HG03432 (cell line): ENCODE measurements around the gene NR1D1.
A peak's percentile ranks its signal among the peaks of the same experiment; 100 is the strongest.

Experiments used
- ATAC-seq: cut with Tn5 transposase; IDR thresholded peaks from one replicate; pipeline ENCODE4 v1.9.1; 2021; ENCODE audit warnings: mild to moderate bottlenecking, moderate library complexity; ENCODE audit not compliant: unreplicated experiment

Gene NR1D1

GRCh38 chr17:40097931-40098845, 2.2 kb downstream of the NR1D1 start:
- no peak for ATAC-seq

GRCh38 chr17:40097087-40097486, 3.3 kb downstream of the NR1D1 start:
- no peak for ATAC-seq

- ATAC-seq, result peak; percentile 47
These were observed 4.2 kb downstream of the NR1D1 start for GRCh38 chr17:40095944-40096791.

DNA sequence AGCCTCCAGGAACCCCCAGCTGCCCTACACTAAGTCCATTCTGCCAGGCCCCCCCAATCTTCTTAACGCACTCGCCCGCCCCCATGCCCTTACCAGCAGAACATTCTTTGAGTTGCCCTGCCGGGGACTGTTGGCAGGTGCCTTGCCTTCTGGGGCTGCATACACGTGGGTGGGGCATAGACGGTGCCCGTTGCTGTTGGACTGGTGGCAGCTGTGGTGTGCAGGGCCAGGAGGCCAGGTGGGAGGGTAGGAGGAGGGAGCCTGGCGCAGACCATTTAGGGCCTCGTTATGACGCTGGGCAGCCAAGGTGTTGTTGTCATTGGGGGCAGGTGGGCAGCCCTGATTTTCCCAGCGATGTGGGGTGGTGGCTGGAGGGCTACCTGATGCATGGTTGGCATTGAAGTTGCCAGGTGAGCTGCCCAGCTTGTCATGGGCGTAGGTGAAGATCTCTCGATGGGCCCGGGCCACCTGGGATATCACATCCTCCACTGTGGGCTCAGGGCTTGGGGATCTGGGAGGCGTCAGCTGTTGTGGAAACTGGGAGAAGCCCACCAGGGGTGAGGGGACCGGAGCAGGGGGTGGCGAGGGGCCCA, 4.9 kb downstream of the NR1D1 start:
- ATAC-seq, result no peak

DNA sequence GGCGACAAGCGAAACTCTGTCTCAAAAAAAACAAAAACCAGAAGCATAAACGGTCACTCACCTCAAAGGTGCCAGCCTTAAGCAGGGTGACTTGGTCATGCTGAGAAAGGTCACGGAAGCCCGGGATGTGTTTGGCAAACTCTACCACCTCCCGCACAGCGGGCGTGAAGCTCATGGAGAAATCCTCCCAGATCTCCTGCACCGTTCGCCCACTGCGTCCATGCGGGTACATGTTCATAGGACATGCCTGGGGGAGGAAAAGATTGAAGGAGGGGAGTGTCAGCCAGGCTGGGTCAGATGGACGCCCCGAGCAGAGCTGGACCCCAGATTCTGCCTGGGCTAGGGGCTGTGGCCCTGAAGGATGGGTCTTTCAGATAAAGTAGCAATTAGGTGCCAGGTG, 5.5 kb downstream of the NR1D1 start:
- no peak for ATAC-seq

DNA sequence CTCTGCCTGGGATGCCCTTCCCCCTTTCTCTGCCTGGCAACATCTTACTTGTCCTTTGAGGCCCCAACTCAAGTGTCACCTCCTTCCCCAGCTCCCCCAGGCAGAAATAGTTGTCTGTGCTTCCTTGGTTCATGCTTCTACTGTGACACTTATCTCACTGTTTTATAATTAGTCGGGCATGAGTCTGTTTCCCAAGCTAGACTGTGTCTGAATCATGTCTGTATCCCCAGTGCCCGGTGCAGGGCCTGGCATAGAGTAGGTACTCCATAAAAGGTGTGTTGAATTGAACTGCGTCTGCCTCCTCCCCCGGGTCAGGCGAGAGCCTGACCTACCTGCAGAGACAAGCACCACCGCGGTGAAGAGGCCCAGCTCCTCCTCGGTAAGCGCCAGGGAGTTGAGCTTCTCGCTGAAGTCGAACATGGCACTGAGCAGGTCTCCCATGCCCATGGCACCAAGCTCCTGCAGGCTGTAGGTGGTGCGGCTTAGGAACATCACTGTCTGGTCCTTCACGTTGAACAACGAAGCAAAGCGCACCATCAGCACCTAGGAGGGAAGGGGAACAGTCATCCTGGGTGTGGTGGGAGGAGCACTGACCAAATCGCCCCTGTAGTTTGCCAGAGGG, 6.7 kb downstream of the NR1D1 start:
- no peak for ATAC-seq

DNA sequence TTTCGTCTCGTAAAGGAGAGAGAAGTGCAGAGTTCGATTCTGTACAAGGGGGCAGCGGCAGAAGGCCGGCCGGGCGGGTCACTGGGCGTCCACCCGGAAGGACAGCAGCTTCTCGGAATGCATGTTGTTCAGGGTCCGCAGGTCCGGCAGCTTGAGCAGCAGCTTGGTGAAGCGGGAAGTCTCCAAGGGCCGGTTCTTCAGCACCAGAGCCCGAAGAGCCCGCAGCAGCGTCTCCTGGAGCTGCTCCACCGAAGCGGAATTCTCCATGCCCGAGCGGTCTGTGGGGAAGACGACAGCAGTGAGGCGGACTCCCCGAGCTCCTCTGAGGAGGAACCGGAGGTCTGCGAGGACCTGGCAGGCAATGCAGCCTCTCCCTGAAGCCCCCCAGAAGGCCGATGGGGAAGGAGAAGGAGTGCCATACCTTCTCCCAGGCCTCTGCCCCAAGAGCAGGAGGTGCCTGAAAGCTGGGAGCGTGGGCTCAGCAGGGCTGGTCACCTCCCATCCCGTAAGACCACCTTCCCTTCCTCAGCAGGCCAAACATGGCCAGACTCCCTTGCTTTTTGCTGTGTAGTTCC, 7.3 kb downstream of the NR1D1 start:
- no peak for ATAC-seq

- ATAC-seq, result no peak
These were observed 7.8 kb downstream of the NR1D1 start for GRCh38 chr17:40092581-40092980.

DNA sequence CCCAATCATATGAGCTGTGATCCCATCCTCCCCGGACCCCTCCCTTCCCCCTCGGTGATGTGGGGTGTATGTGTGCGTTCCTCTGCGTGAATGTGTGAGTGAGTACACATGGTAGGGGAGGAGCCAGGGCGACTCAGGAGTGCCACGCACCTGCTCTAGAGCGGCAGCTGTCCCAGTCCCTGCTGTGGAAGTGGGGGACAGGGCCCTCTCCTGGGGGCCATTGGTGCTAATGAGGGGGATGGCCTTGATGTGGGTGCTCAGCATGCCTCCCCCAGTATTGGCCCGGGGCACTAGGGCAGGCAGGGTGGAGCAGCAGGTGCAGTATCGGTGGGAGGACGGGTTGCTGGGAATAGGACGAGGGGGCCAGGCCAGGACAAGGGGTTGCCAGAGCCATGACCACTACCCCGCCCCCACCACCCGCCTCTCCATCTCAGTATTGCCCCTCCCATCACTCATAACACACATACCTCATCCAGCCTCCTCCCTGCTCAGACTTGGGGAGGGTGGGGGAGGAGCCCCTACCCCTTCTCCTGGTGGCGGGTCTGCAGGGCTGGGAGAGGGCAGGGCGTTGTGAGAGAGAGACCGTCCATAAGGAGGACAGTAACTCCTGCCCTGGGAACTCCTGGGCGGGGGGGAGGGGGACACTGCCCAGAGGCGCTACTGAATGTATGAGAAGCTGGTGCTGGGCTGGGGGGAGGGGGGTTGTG, 8.5 kb downstream of the NR1D1 start:
- ATAC-seq, result no peak

DNA sequence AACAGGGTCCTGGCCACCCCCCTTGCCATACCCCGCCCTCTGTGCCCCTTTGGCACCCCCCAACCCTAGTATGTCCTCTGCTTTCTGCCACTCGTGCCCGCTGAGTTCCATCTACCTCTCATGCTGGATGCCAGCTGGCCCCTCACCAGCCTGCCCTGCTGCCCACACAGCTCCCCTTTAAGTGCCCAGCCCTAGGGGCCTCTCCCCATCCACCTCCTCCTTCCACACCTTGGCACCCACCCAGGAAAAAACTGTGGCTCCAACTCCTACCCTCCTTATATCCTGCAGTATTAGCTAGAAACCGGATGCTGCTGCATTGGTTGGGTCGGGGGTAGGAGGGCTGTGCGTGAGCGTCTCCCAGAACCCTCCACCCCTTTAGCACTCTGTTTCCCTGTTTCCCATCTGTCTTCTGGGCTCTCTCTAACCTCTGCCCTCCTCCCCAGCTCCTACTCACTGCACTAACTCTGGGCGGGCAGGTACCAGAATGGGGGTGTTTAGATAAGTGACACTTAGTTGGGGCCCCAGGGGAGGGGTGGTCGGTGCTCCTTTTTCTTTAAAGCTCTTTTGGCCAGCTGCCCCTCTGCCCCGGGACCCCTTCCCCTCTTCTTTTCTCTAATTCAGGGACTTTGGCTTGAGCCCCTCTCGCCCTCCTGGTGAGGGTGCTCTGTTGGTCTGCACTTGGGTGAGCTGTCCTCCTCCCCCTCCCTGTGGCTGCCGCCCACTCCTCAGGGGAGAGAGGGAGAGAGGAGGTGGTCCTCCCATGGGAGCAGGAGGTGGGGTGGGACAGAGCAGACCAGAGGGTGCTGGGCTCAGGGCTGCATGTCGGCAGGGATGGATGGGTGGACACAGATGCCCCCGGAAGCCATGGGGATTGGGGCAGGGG, 9.9 kb downstream of the NR1D1 start:
- no peak for ATAC-seq

- ATAC-seq, result no peak
These were observed 11.1 kb downstream of the NR1D1 start for GRCh38 chr17:40089077-40089895.

DNA sequence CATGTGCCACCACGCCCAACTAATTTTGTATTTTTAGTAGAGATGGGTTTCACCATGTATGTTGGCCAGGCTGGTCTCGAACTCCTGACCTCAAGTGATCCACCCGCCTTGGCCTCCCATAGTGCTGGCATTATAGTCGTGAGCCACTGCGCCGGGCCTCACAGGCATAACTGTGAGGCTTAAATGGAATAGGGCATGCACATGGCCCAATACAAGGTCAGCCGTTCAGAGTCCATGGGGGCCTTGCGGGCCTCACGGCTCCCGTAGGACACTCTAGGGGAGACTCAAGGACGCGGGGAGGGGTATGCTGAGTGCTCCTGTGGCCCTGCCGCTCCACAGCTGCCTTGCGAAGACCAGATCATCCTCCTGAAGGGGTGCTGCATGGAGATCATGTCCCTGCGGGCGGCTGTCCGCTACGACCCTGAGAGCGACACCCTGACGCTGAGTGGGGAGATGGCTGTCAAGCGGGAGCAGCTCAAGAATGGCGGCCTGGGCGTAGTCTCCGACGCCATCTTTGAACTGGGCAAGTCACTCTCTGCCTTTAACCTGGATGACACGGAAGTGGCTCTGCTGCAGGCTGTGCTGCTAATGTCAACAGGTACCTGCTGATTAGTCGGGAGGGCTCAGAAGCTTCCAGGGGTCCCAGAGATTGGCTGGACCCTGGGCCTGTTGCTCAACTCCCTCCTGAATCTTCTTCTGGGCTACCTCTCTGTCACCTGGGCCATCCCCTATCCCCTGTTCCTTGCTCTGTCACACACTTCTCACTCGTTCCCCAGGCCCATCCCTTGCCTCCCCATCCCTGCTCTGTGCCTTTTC, 12.3 kb downstream of the NR1D1 start:
- ATAC-seq, result no peak

DNA sequence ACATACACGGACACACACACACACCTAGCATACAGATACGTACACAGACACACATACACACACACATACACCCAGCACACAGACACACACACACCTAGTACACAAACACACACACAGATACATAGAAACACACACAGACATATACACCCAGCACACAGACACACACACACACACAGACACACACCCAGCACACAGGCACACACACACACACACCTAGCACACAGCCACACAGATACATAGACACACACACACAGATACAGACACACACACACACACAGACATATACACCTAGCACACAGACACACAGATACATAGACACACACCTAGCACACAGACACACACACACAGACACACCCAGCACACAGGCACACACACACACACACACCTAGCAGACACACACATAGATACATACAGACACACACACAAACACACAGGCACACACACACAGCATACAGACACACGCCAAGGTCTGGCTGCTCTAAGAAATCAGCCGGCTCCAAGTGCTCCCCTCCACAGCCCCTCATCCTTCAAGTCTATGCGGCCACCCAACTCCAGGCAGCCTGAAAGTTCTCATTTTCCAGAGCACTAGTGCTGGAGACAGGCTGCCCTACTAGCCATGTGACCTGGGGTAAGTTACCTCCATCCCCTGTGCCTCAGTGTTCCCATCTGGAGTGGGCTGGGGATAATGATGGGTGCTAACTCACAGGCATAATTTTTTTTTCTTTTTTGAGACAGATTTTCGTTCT, 13.2 kb downstream of the NR1D1 start:
- ATAC-seq, result no peak

DNA sequence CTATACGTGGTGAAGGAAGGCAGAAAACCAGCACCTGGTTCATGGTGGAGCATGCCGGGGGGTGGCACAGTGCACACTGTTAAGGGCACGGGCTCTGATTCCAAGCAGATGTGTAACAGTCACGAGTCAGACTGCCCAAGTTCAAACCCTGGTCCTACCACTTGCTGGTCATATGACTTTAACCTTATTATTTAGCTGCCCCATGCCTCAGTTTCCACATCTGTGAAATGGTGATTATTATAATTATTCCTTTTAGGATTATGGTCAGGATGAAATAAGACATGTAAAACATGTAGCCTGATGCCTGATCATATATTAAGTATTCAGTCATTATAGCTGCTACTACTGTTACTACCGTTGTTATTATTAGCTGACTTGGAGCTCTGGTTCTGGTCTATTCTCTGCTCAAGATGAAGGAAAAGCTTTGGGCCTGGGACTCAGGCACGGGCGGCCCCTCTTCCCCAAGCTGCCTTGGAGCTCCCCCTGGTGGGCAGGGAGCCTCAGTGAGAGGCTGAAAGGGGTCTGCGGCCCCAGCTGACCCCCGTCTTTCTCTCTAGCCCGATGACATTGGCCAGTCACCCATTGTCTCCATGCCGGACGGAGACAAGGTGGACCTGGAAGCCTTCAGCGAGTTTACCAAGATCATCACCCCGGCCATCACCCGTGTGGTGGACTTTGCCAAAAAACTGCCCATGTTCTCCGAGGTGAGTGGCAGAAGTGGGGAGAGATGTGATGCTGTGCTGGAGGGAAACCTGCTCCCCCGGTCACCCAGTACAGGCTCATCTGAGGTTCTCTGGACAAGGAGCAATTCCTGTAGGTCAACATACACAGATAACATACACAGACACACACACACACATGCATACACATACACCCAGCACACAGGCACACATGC, 14.0 kb downstream of the NR1D1 start:
- no peak for ATAC-seq

- no peak for ATAC-seq
These were observed 15.9 kb downstream of the NR1D1 start for GRCh38 chr17:40084477-40084876.

DNA sequence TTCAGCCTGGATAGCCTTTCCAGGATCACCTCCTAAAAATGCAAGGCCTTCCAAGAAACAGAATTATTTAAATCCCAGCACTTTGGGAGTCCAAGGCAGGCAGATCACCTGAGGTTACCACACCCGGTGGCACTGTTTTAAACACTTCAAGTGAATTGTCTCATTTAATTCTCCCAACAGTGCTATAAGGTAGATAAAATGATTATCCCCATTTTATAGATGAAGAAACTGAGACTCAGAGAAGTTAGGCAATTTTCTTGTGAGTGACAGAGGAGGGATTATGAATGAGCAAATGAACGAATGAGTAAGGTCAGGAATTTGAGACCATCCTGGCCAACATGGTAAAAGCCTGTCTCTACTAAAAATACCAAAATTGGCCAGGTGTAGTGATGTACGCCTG, 20.8 kb downstream of the NR1D1 start:
- ATAC-seq, result no peak
